ENCODE measurements around the gene ANXA7.

- TF ChIP-seq POLR2A (IDR thresholded peaks at IDR 0.05), result no peak
- TF ChIP-seq, protein P1, sequence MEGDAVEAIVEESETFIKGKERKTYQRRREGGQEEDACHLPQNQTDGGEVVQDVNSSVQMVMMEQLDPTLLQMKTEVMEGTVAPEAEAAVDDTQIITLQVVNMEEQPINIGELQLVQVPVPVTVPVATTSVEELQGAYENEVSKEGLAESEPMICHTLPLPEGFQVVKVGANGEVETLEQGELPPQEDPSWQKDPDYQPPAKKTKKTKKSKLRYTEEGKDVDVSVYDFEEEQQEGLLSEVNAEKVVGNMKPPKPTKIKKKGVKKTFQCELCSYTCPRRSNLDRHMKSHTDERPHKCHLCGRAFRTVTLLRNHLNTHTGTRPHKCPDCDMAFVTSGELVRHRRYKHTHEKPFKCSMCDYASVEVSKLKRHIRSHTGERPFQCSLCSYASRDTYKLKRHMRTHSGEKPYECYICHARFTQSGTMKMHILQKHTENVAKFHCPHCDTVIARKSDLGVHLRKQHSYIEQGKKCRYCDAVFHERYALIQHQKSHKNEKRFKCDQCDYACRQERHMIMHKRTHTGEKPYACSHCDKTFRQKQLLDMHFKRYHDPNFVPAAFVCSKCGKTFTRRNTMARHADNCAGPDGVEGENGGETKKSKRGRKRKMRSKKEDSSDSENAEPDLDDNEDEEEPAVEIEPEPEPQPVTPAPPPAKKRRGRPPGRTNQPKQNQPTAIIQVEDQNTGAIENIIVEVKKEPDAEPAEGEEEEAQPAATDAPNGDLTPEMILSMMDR (IDR thresholded peaks at IDR 0.05), result no peak
Observed at GRCh38 chr10:73358331-73359279, 55.3 kb downstream of the ANXA7 start, which contains the start of gene CFAP70.

Data from lower leg skin (tissue), 3 donors.